GM21360 (cell line): ENCODE results near the gene HNRNPU.

ENCODE experiments used
- ATAC-seq: cut with Tn5 transposase; IDR thresholded peaks from one replicate; pipeline ENCODE4 v1.9.1; 2021; ENCODE audit warnings: mild to moderate bottlenecking, moderate library complexity; ENCODE audit not compliant: unreplicated experiment

Gene HNRNPU

DNA sequence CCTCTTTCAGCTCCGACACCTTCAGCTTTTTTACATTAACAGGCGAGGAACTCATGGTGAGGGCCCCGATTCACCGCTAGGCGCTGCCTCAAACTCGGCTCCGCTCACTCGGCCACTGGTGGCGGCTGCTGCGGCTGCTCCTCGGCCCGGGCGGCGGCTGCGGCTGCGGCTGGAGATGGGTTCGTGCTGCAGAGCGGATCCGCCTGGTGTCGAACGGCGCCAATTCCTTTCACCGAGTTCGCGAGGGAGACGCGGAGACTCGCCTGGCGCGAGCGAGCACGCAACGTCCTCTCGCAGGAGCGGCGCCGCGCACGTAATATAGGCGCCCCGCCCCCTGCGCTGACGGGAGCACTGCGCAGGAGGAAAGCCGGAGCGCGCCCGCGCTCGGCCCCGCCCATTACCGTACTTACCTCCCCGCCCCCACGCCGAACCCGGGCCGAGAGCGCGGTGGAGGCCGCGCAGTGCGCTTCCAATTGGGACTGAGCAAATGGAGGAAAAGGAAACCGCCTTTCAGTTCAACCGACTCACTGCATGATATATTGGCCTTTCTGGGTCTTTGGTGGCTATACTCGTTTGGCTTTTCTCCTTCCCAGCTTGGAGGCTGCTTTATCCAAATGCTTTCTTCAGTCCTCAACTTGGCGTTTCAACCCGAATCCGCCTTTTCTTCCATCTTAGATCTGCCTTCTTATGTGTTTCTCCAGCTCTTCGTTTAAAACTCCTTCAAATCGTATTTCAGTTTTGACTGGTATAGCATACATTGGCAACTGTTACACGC, at the start of gene HNRNPU:
Gene HNRNPU, minus strand, starts transcription at position 291 of the 775 bp plus-strand sequence. Its CDS starts 236 bp downstream, at position 55.
- peak; percentile 69 for ATAC-seq

DNA sequence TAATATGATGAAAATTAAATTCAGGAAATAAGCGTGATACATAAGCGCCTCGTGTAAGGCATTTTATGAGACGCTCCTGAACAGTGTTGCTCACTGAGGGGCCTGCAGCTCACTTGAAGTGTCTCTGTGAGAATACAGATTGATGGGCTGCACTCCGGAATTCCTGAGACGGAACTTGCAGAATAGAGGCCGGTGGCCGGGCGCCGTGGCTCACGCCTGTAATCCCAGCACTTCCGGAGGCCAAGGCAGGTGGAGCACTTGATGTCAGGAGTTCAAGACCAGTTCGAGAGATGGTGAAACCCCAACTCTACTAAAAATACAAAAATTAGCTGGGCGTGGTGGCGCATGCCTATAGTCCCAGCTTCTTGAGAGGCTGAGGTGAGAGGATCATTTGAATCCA, 49.5 kb upstream of the HNRNPU start:
- ATAC-seq = no peak

DNA sequence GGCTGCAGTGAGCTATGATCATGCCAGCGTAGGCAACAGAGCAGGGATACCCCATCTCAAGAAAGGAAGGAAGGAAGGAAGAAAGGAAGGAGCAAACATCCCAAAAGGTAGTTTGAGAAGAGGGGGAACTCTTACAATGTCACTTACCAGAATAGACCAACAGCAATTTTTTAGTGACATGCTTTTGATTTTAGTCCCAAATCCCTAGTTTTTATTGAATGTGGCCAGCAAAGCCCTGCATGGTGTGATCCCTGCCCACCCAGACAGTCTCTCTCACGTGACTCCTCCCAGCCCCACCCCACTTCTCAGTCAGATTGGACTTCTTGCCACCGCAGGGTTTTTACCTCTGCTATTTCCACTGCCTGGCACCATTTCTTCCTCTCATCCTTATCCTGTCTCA, 39.8 kb upstream of the HNRNPU start:
- ATAC-seq = no peak

DNA sequence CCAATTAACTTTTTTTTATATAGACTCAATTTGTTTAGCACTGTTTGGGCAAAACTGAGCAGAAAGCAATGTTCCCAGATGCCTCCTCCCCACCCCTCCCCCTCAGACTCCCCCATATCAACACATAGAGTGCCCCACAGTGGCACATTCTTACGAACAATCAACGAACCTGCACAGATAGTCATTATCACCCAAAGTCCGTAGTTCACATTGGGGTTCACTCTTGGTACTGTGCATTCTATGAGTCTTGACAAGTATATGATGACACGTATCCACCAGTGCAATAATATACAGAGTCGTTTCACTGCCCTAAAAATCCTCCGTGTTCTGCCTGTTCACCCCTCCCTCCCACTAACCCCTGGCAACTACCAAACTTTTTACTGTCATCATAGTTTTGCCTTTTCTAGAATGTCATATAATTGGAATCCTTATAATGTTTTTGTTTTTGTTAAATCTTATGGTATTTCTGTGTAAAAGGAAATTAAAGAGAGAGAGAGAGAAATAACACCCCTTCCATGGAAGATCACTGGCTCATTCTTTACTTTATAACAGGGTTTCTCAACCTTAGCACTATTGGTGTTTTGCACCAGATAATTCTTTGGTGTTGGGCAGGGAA, 37.2 kb upstream of the HNRNPU start:
- no peak for ATAC-seq

DNA sequence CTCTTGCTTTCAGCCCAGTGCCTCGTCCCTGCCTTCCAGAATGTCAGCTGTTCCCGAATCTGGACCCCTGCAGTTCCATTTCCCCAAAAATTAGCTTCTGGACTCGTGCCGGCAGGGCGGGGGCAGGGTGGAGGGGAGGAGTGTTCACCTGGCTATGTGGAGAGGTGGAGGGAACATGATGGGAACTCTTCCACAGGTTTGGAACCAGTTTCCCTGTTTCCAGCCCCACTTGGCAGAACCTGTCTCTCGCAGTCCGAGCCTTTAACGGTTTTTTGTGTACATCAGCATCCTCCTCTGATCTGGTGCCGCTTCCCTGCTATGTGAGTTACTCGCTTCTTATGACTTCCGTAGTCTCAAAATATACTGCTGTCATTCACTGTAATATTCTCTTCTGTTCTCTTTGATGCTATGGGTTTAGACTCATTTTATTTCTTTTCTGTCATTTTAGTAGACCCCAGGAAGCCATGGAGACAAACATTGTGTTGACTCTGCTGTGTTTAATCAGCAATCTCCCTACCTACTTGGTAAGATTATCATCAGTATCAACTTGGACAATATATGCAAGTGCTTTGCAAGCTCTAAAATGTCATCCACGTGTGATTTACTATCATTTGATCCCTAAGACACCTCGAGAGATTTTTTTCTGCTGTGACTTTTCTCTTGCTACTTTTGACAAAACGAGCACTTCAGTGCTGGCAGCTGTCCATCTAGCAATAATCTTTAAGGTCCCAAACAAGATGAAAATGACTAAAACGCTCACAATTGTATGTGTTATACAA, 33.3 kb upstream of the HNRNPU start:
- ATAC-seq = no peak

DNA sequence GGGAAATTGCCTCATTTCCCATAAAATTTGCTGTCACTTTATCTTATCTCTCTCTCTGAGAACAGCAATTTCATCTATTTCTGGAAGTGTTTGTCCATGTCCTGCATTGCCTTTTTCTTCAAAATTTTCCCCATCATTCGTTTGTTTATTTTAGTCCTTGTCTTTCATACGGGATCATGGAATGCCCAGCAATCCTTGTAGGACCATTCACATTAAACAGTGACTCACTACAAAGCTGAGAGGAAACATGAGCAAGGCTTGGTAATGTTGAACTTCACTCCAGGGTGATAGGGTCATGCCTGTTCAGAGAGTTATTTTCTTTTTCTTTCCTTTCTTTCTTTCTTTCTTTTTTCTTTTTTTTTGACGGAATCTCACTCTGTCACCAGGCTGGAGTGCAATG, 32.2 kb upstream of the HNRNPU start:
- ATAC-seq = no peak

DNA sequence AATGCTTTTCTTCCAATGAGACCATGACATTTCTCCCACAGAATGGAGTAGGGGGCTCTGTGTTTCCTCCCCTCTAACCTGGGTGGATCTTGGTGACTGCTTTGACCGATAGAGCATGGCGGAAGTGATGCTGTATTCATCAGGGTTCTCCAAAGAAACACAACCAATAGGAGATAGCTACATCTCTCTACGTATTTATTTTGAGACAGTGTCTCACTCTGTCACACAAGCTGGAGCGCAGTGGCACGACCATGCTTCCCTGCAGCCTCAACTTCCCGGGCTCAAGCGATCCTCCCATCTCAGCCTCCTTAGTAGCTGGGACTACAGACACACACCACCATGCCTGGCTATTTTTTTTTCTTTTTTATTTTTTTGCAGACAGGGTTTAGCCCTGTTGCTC, 29.5 kb upstream of the HNRNPU start:
- no peak for ATAC-seq

DNA sequence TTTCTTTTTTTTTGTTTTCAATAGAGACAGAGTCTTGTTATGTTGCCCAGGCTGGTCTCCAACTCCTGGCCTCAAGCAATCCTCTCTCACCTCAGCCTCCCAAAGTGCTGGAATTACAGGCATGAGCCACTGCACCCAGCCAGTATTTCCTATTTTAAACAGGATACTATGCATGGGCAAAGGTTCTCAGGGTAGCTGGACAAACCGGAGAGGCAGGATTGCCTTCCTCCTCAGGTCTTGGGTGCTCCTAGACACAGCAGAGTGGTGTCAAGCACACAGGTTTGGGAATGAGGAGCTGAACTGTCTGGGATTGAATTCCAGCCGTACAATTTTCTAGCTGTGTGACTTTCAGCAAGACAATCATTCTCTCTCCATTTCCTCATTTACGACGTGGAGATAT, 22.9 kb upstream of the HNRNPU start:
- no peak for ATAC-seq

DNA sequence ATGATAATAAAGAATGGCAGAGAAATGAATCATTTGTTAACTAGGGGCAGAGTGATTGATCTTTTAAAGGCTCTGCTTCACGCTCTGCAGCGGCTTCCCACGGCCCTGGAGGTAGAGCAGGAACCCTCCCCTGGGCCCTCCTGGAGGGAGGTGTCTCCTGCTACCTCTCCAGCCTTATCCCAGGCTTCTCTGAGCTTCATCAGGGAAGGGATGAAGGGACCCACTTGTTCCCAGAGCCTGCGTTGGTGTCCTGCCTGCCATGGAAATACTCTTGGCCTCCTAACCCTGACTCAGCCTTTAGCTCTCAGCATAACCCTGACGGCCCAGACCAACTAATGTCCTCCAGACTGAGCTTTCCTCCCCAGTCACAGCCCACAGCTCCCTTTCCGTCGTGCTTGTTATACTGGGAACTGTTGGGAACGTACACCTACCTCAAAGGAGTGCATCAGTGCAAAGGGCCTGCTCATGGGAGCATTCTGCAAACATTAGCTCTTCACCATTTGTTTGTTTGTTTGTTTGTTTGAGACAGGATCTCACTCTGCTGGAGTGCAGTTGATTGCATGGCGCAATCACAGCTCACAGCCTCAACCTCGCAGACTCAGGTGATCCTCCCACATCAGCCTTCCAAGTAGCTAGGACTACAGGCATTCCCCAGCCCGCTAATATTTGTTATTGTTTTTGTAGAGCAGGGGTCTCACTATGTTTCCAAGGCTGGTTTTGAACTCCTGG, 17.4 kb upstream of the HNRNPU start:
- no peak for ATAC-seq

DNA sequence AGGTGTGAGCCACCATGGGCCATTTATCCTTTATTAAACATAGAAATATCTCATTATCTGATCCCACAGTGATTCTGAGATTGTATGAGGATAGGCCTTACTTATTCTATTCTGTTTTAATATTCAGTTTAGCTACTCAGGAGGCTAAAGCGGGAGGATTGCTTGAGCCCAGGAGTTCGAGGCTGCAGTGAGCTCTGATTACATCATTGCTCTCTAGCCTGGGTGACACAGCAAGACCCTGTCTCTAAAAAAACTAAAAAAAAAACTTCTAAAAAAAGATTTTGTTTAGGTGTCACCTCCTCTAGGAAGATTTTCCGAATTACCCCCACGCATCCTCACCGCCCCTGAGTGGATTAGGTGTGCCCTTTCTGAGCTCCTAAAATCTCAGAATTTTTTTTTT, 14.3 kb upstream of the HNRNPU start:
- ATAC-seq = no peak

DNA sequence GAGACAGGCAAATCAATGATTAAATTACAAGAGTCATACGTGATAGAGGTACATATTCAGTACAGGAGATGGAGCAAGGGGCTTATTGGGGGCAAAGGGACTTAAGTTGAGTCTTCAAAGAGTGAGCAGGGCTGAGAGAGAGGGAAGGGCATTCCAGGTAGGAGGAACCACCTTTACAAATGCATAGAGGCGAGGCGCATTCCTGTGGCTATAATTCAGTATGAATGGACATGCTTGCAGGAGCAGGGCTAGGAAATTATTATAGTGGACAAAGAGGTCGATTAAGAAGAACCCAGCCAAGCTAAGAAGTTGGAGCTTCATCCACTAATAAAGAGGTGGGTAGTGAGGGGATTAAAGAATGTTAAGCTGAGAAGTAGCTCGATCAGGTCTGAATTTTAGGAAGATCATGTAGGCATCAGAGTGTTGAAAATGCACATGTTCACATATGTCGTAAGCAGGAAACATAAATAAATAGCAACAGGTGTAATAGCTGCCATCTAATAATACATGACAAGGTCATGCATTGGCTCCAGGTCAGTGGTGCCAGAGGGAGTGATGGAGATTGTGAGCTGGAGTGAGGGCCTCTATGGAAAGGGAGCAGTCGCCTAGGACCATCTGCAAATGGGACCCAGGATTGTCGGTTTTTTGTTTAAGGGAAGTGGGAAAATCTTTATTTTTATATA, 12.0 kb upstream of the HNRNPU start:
- no peak for ATAC-seq

DNA sequence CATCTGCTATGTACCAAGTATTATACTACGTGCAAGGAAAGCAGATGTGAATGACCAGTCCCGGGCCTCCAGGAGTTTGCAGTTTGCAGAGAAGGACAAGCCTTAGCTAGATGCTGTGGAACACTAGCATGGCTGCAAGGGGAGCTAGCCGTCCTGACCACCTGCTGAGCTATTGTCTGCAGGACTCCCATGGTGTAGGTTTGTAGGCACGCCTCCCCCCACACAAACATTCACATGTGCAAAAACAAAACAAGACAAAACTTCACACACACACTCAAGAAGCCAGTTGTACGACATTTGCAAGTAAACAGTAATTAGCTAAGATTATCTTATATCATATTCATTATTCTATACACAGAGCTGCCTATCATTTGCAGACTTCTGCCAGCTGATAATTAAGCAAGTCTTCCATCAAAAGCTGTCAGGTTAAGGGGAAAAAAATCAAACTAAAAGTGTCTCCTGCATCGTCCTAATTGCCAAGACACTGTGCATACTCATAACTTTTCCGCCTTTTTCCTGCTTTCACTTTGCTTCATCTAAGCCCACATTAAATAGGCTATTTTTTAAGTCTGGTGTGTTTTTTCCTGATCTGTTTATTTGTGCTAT, 10.7 kb upstream of the HNRNPU start:
- no peak for ATAC-seq

DNA sequence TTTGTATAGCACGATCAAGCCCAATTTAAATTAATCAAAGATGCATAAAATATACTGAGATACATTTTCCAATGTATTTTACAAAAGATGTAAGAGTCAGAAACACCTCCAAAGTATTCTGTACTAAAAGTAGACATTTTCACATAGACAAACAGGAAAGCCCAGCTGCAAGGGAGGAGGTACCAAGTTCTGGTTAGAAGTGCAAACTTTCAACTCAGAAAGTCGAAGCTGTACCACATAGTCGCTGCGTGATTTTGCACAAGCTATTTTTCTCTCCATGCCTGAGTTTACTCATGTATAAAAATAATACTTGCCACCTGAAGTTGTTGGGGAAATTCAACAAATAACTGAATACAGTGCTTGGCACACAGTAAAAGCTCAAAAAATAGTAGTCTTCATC, 5.6 kb upstream of the HNRNPU start:
- no peak for ATAC-seq

DNA sequence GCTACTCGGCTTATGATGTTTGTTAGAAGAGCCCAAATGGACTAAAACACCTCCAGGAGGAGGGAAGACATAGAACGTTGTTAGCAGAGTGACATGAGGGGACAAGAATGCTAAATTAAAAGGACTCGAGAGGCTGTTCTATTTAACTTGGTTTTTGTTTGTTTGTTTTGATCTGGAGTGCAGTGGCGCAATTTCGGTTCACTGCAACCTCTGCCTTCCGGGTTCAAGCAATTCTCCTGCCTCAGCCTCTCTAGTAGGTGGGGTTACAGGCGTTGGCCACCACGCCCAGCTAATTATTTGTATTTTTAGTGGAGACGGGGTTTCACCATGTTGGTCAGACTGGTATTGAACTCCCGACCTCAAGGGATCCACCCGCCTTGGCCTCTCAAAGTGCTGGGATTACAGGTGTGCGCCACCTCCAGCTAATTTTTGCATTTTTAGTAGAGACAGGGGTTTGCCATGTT, 5.1 kb upstream of the HNRNPU start:
- no peak for ATAC-seq

DNA sequence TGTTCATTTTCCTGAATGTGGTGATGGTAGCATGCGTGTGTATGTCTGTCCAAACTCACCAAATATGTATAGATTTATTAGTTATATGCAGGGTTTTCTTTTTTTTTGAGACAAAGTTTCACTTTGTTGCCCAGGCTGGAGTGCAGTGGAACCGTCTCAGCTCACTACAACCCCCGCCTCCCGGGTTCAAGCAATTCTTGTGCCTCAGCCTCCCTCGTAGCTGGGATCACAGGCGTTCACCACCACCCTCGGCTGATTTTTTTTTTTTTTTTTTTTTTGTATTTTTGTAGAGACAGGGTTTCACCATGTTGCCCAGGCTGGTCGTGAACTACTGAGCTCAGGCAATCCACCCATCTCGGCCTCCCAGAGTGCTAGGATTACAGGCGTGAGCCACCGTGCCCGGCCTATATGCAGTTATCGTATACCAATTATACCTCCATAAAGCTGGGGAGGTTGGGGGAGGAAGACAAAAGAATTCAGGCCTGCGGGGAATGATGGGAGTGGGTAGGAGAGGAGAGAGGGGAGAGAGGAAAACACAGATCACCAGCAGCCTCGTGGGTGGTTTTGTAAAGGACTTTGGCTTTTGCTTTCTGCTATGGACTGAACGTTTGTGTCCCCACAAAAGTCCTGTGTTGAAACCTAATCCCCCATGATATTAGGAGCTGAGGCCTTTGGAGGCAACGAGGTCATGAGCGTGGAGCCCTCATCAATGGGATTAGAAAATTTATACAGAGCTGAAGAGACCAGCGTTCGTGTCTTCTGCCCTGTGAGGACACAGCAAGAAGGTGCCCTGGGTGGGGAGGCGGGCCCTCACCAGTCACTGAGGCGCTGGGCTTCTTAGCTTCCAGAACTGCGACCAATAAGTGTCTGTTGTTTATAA, 4.4 kb upstream of the HNRNPU start:
- no peak for ATAC-seq

DNA sequence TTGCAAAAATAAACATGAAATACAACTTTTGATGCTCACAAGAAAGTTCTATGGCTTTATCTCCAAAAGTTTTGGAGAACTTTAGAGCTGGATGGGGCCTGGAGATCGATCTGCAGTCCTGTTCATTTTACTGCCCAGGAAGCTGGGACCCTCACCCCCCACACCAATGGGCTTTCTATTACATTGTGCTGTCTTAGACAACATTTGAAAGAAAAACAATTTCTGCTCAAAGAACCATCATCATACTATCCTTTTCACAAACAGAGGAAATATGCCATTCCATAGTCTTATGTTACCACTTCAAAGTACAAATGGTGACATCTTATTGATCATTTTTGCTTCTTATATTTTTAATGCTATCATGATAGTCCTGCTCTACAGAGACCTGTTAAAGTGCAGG, 2.0 kb upstream of the HNRNPU start:
- no peak for ATAC-seq

DNA sequence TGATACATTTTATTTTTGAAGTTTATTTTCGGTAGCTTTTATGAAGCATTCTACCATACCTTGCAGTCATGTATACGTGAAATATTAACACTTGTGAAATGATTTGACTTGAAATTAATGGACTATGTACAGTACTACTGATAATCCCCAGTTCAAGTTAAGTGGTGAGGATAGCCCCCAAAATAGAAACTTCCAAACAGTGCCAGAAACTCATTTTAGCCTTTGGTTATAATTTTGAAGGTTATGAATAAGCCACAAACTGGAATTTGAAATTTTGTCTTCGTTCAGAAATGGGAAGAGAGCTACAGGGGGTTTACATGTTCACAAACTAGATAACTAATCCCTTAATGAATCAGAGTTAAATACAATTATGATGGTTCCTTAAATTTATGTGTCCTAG, 1.5 kb upstream of the HNRNPU start:
- no peak for ATAC-seq

DNA sequence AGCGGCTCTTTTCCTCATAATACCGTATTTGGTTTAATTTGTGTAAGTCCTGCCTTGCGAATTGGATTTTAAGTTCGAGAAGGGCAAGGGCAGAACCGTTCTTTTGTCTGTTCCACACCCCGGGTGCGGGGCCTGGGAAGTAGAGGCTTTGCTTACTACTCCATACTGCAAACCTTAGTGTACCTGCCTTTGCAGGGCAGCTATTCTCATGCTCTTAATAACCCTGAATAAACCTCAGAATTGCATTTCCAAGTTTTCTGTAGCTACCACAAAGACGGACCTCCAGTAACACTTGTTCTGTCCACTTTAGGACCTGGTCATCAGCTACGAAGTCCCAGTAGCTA, 657 bp upstream of the HNRNPU start:
- ATAC-seq = no peak

DNA sequence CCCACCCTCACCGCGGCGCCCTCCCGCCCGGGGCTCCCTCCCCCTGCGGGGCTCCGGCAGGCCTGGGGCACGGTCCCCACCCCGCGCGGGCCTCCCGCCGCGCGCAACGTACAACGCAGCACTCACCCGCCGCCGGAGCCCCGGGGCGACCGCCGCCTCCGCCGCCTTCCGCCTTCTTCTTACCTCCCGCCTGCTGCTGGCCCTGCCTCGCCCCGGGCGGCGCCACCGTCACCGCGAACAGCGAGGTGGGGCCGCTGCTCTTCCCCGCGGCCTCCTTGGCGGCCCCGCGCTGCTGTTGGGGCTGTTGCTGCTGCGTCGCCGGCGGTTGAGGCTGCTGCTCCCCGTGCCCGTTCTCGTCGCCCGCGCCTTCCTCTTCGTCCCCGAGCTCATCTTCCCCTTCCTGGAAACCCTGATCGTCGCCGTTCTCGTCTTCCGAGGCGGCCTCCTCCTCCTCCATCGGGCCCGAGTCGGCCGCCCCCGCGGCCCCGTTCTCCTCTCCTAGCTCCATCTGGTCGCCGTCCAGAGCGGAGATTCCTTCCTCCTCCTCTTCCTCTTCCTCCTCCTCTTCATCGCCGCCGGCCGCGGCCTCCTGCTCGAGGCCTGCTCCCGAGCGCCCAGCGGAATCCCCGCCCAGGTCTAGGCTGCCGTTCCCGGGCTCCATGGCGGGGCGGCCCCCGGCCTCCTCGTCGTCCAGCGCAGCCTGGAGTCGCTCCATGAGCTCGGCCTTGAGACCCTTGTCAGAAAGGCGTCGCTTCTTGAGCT, 671 bp downstream of the HNRNPU start:
- peak; percentile 3 for ATAC-seq
